HepG2 (cell line): Measurements from ENCODE around the gene SLC43A3. TPM values are rescaled to one million over a fixed set of nuclear protein-coding genes. Genes with fewer than 3 reads are reported as not detected.

ENCODE experiments used
- ATAC-seq: fragments of 200-7000 bp; cut with Tn5 transposase; 3 replicates; pipeline ENCODE4 v1.9.1; 2020; ENCODE audit warnings: mild to moderate bottlenecking, moderate library complexity
- BruUV-seq: library from RNA; stranded (reverse); fragments of 400-500 nt; replicated peaks from 2 replicates; lab custom pipeline; 2021; lab: Mats Ljungman, UMichigan
- CTCF ChIA-PET: fragments of 300-600 bp; formaldehyde crosslinking; extraction: SDS; loops from one replicate; lab custom pipeline; 2021; ENCODE audit warnings: low total read pairs, inconsistent platforms, low intra/inter-chr PET ratio; lab: Yijun Ruan, JAX
- POLR2A ChIA-PET: fragments of 350-600 bp; sonication (Branson Sonifier 250); formaldehyde crosslinking; loops from one replicate; lab custom pipeline; 2020; ENCODE audit warnings: antibody characterized with exemption, inconsistent platforms; lab: Yijun Ruan, JAX
- DNase-seq: peaks from one replicate; pipeline ENCODE4 v3.0.0-alpha.2; 2015; ENCODE audit warnings: low spot score
- FAIRE-seq: peaks from 3 replicates; lab custom pipeline; 2011; peaks lifted over from hg19 to GRCh38; lab: Jason Lieb, UNC
- H2AFZ ChIP-seq: one replicate; pipeline ENCODE4 v1.6.1; 2011; ENCODE audit warnings: low read length, inconsistent platforms
- H3K27ac ChIP-seq: fragments of 300-600 bp; 3 replicates; pipeline ENCODE4 v1.8.0; 2011; ENCODE audit warnings: mixed run types, mild to moderate bottlenecking, mixed read lengths, low read length, inconsistent platforms; ENCODE audit not compliant: insufficient read depth; ENCODE audit errors: extremely low read length
- H3K27me3 ChIP-seq, 2 experiments: fragments of 200-600 bp in 1 of 2; 2 replicates in 1 of 2; 3 replicates in 1 of 2; pipeline versions ENCODE4 v1.6.0 to v1.8.0; 2011; ENCODE audit warnings: low read length in 2 of 2, mild to moderate bottlenecking in 2 of 2, moderate library complexity in 2 of 2, inconsistent platforms in 1 of 2; ENCODE audit not compliant: insufficient read depth in 2 of 2, control insufficient read depth in 1 of 2
- H3K36me3 ChIP-seq, 2 experiments: fragments of 200-600 bp in 1 of 2; replicated peaks in 1 of 2; 2 replicates in 1 of 2; 3 replicates in 1 of 2; pipeline versions ENCODE4 v1.5.1 to v1.8.0; 2011; ENCODE audit warnings: low read length in 2 of 2, inconsistent platforms in 1 of 2; ENCODE audit not compliant: insufficient read depth in 2 of 2, control insufficient read depth in 1 of 2
- H3K4me1 ChIP-seq: 2 replicates; pipeline ENCODE4 v1.5.1; 2012; ENCODE audit warnings: low read length, inconsistent platforms; ENCODE audit not compliant: insufficient read depth
- H3K4me2 ChIP-seq: 2 replicates; pipeline ENCODE4 v1.6.0; 2011; ENCODE audit warnings: low read depth, low read length, inconsistent platforms
- H3K4me3 ChIP-seq, 3 experiments: fragments of 200-600 bp in 1 of 3; sonication (generic), shearing (Covaris generic) in 1 of 3; replicated peaks in 1 of 3; 2 replicates each; pipeline ENCODE4 v1.5.1; 2011 to 2016; ENCODE audit warnings: low read length in 3 of 3, inconsistent platforms in 2 of 3, low read depth in 2 of 3, mild to moderate bottlenecking in 2 of 3, control low read depth in 1 of 3, mixed read lengths in 1 of 3; ENCODE audit not compliant: insufficient read depth in 1 of 3
- H3K79me2 ChIP-seq: one replicate; pipeline ENCODE4 v1.6.1; 2011; ENCODE audit warnings: low read length, inconsistent platforms; ENCODE audit not compliant: insufficient read depth
- H3K9ac ChIP-seq: 2 replicates; pipeline ENCODE4 v1.6.0; 2011; ENCODE audit warnings: mild to moderate bottlenecking, low read depth, low read length, inconsistent platforms; ENCODE audit not compliant: insufficient read depth
- H3K9me3 ChIP-seq: 2 replicates; pipeline ENCODE4 v1.5.1; 2012; ENCODE audit warnings: mild to moderate bottlenecking, low read length
- H4K20me1 ChIP-seq: 2 replicates; pipeline ENCODE4 v1.6.0; 2011; ENCODE audit warnings: inconsistent platforms, mild to moderate bottlenecking, low read length, moderate library complexity; ENCODE audit not compliant: insufficient read depth
- HDAC2 ChIP-seq: sonication (generic); formaldehyde crosslinking; IDR thresholded peaks from 2 replicates; pipeline ENCODE4 v1.4.0; 2020; ENCODE audit warnings: missing genetic modification reagents
- THAP11 ChIP-seq: IDR thresholded peaks from 2 replicates; pipeline ENCODE4 v1.6.1; 2016; ENCODE audit warnings: missing biosample characterization, missing genetic modification reagents
- ZFP36L1 ChIP-seq: sonication (generic); formaldehyde crosslinking; IDR thresholded peaks from 2 replicates; pipeline ENCODE4 v1.8.0; 2022; ENCODE audit warnings: mild to moderate bottlenecking, missing genetic modification reagents, moderate library complexity
- ZHX1 ChIP-seq: sonication (generic); formaldehyde crosslinking; IDR thresholded peaks from 2 replicates; pipeline ENCODE4 v1.8.1; 2022; ENCODE audit warnings: low read depth, mild to moderate bottlenecking, missing genetic modification reagents
- ZNF234 ChIP-seq: sonication (generic); formaldehyde crosslinking; conservative IDR thresholded peaks from 2 replicates; pipeline ENCODE4 v1.5.1; 2020; ENCODE audit warnings: mild to moderate bottlenecking, missing genetic modification reagents
- ZNF3 ChIP-seq: IDR thresholded peaks from 2 replicates; pipeline ENCODE4 v1.7.0; 2017; ENCODE audit warnings: inconsistent platforms
- ZNF569 ChIP-seq: sonication (generic); formaldehyde crosslinking; IDR thresholded peaks from 2 replicates; pipeline ENCODE4 v1.5.0; 2020; ENCODE audit warnings: mild to moderate bottlenecking, missing genetic modification reagents, moderate library complexity, borderline replicate concordance
- ZNF879 ChIP-seq: sonication (generic); formaldehyde crosslinking; IDR thresholded peaks from 2 replicates; pipeline ENCODE4 v1.8.1; 2023; ENCODE audit warnings: missing genetic modification reagents
- WGBS: methylation state at CpG from one replicate; pipeline ENCODE4 v1.1.6; 2017; ENCODE audit warnings: low lambda C conversion rate; 5-methylcytosine and 5-hydroxymethylcytosine counted together
- in situ Hi-C: cut with HindIII; loops from 2 replicates; pipeline ENCODE4 v1.10.0; 2017; ENCODE audit warnings: low pct_unique_long_range_greater_than_20kb; ENCODE audit not compliant: extremely low pct_ligation_motif_present
- intact Hi-C: fragments of 100-400 bp; cut with micrococcal nuclease; formaldehyde crosslinking; loops from one replicate; pipeline ENCODE4 v1.10.0; 2022; ENCODE audit not compliant: unreplicated experiment
- polyA plus RNA-seq, 8 experiments: library from polyadenylated mRNA; depleted of rRNA in 3 of 8; stranded (reverse) in 7 of 8; unstranded in 1 of 8; fragments of >200 nt; fragmentation: Illumina TruSeq in 4 of 8; extraction: Trizol in 4 of 8; gene quantifications; 2 replicates each; pipeline versions ENCODE4 v1.2.1 to v1.2.3, GENCODE V29; 2011 to 2016; ENCODE audit warnings: low read depth in 4 of 8, missing spikeins in 1 of 8, mixed read lengths in 1 of 8; ENCODE audit not compliant: insufficient read depth in 1 of 8
- total RNA-seq, 5 experiments: library from RNA; depleted of rRNA; stranded (reverse); fragments of >200 nt; fragmentation: Illumina TruSeq; extraction: Trizol; gene quantifications; 2 replicates each; pipeline ENCODE4 v1.2.3, GENCODE V29; 2016; ENCODE audit warnings: low read depth in 1 of 5
- TF ChIP-seq, protein P1 (sequence below): sonication (generic); formaldehyde crosslinking; conservative IDR thresholded peaks from 2 replicates; pipeline ENCODE4 v1.4.0; 2020; ENCODE audit warnings: mild to moderate bottlenecking, missing genetic modification reagents, moderate library complexity

Gene SLC43A3
- total and polyA plus RNA-seq, 2 of the 13 experiments (the other 11 are each of a cell fraction or from before 2014, with no cell fraction given): 2.6 TPM; not detected in 1

GRCh38 chr11:57380975-57381374, 45.9 kb downstream of the SLC43A3 start, which contains the start of gene PRG3:
Gene PRG3 (minus strand): TSS chr11:57381150. CDS start chr11:57380708, 442 bp downstream.
- peaks cover 13% of the 10 kb centered on the region for H3K4me1 ChIP-seq
- intact Hi-C loops (no loop called here), in situ Hi-C loops (loop anchor here (10.0 kb wide), 1 partner anchor 64 kb away; no protein-coding TSS in a partner anchor)
- ATAC-seq (no peak), DNase-seq (no peak), FAIRE-seq (no peak)
- H3K27me3 ChIP-seq: no peaks in the 10 kb centered on the region
- H3K4me3 ChIP-seq: no peak within 1 kb of the TSS
- WGBS: 17% methylated on average over 1 of the region's 2 CpGs
- TF ChIP-seq ZFP36L1 (CRISPR knock-in tag) (no peak), THAP11 (CRISPR knock-in tag) (no peak), HDAC2 (CRISPR knock-in tag) (no peak), ZNF879 (CRISPR knock-in tag) (no peak), ZNF234 (CRISPR knock-in tag) (no peak), ZNF3 (no peak), ZNF569 (CRISPR knock-in tag) (no peak), ZHX1 (CRISPR knock-in tag) (no peak)
- TF ChIP-seq, protein P1, sequence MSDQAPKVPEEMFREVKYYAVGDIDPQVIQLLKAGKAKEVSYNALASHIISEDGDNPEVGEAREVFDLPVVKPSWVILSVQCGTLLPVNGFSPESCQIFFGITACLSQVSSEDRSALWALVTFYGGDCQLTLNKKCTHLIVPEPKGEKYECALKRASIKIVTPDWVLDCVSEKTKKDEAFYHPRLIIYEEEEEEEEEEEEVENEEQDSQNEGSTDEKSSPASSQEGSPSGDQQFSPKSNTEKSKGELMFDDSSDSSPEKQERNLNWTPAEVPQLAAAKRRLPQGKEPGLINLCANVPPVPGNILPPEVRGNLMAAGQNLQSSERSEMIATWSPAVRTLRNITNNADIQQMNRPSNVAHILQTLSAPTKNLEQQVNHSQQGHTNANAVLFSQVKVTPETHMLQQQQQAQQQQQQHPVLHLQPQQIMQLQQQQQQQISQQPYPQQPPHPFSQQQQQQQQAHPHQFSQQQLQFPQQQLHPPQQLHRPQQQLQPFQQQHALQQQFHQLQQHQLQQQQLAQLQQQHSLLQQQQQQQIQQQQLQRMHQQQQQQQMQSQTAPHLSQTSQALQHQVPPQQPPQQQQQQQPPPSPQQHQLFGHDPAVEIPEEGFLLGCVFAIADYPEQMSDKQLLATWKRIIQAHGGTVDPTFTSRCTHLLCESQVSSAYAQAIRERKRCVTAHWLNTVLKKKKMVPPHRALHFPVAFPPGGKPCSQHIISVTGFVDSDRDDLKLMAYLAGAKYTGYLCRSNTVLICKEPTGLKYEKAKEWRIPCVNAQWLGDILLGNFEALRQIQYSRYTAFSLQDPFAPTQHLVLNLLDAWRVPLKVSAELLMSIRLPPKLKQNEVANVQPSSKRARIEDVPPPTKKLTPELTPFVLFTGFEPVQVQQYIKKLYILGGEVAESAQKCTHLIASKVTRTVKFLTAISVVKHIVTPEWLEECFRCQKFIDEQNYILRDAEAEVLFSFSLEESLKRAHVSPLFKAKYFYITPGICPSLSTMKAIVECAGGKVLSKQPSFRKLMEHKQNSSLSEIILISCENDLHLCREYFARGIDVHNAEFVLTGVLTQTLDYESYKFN (CRISPR knock-in tag): no peak
- H4K20me1 ChIP-seq: no peaks in the 10 kb centered on the region
- no peaks in the 10 kb centered on the region for H3K36me3 ChIP-seq
- no TSS peak for BruUV-seq
- no peaks in the 10 kb centered on the region for H3K79me2 ChIP-seq
- ChIA-PET POLR2A (no interaction called here), CTCF (no interaction called here)
- H3K4me2 ChIP-seq: no peak within 1 kb of the TSS
- no peak within 1 kb of the TSS for H2AFZ ChIP-seq
- H3K9ac ChIP-seq: no peak within 1 kb of the TSS
- H3K27ac ChIP-seq: no peak within 1 kb of the TSS
- no peaks in the 10 kb centered on the region for H3K9me3 ChIP-seq
